ENCODE data around the gene PSTPIP2. TPM values are rescaled to one million over a fixed set of nuclear protein-coding genes. Genes with fewer than 3 reads are reported as not detected.
"Not testable (repeated sequence)": the region's sequence is repeated elsewhere in the genome, so short reads cannot be mapped to it uniquely, and the experiment has no call there.

Gene PSTPIP2
- total RNA-seq, 2 experiments from 2014 or later: 9.4 to 9.7 TPM

DNA sequence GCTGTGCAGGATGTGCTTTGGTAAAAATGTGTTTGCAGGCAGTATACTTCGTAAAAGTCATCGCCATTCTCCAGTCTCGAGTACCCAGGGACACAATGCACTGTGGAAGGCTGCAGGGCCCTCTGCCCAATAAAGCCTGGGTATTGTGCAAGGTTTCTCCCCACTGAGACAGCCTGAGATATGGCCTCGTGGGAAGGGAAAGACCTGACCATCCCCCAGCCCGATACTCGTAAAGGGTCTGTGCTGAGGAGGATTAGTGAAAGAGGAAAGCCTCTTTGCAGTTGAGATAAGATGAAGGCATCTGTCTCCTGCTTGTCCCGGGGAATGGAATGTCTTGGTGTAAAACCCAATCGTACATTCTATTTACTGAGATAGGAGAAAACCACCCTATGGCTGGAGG is 16.4 kb upstream of the PSTPIP2 start:
- H3K27ac Mint-ChIP-seq, POLR2A ChIA-PET, H3K4me3 Mint-ChIP-seq, H3K9me3 Mint-ChIP-seq, DNase-seq, H3K27me3 Mint-ChIP-seq: not testable (repeated sequence)
- Mint-ChIP-seq H3K4me1 (peaks cover 11% of the 10 kb centered on the region), H3K36me3 (ENCODE audit: low read depth) (peaks cover 79% of the 10 kb centered on the region)
- CTCF ChIA-PET: interaction anchor here (1.0 kb wide), 1 partner anchor 9 kb away, joined by 3 read pairs; no protein-coding TSS in a partner anchor

DNA sequence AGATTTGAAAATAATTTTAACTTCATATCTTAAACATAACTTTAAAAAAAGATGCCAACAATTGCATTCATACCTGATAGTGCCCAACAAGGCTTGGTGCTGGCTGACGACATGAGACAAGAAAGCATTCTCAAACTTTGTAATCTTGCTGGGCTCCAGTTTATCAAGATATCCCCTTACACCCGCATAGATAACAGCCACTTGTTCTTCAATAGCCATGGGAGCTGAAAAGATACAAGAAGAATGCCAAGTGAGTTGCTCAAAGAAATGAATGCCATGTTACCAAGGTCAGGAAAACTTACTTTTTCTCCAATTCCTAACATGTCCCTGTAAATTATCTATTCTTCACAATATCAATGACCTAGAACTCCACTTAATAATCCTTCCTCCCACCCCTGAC is 12.4 kb upstream of the PSTPIP2 start:
- H3K4me3 Mint-ChIP-seq: no peak overlapping the region
- no peak overlapping the region for H3K27ac Mint-ChIP-seq
- H3K9me3 Mint-ChIP-seq: peaks cover 1% of the 10 kb centered on the region
- H3K4me1 Mint-ChIP-seq: peaks cover 5% of the 10 kb centered on the region
- no peak for DNase-seq
- POLR2A ChIA-PET: no interaction called here
- H3K27me3 Mint-ChIP-seq: no peaks in the 10 kb centered on the region
- CTCF ChIA-PET: interaction anchor here (0.9 to 2.5 kb wide), 4 partner anchors 11 to 30 kb away, joined by 3 to 17 read pairs (median 4); partner anchors contain the start of genes ATP5F1A and PSTPIP2
- peaks cover 72% of the 10 kb centered on the region for H3K36me3 Mint-ChIP-seq (ENCODE audit: low read depth)

DNA sequence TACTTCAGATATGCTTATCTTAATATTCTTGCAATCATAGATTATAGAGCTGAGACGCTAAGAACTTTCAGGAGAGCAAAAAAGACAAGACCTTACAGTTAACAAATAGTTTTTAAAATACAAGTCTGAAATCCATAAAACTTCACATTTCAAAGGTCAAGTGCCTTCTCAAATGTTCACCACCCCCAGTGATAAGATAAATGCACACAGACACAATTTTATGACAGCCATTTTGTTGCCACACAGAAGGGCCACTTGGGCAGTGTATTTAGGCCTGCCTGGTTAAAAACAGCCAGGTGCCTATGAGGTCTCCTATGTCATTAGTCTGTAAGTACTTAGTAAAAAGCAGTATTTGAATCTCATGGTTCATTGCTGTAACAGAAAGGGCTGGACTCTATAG is 8.1 kb upstream of the PSTPIP2 start:
- Mint-ChIP-seq H3K4me3 (no peak overlapping the region), H3K27me3 (no peaks in the 10 kb centered on the region), H3K4me1 (no peaks in the 10 kb centered on the region), H3K36me3 (ENCODE audit: low read depth) (peaks cover 42% of the 10 kb centered on the region), H3K9me3 (no peaks in the 10 kb centered on the region), H3K27ac (no peak overlapping the region)
- no peak for DNase-seq
- ChIA-PET POLR2A (no interaction called here), CTCF (no interaction called here)

DNA sequence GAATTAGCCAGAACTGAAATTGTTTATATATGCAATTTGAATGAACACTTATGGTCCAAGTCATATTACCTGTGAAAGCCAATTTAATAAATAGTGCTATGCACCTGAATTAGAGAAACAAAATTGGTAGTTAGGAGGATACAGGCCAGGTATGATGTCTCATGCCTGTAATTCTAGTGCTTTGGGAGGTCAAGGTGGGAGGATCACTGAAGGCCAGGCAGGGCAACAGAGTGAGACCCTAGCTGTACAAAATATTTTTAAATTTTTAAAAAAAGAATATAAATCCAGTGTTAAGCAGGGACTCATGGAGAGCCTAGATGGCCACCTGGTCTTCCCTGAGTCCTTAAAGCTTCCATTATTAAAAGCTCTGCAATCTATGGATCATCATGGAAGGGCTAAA is 7.3 kb upstream of the PSTPIP2 start:
- ChIA-PET CTCF (no interaction called here), POLR2A (no interaction called here)
- Mint-ChIP-seq H3K9me3 (no peaks in the 10 kb centered on the region), H3K27ac (no peak overlapping the region), H3K4me1 (no peaks in the 10 kb centered on the region), H3K36me3 (ENCODE audit: low read depth) (peaks cover 39% of the 10 kb centered on the region), H3K27me3 (no peaks in the 10 kb centered on the region), H3K4me3 (no peak overlapping the region)
- no peak for DNase-seq

DNA sequence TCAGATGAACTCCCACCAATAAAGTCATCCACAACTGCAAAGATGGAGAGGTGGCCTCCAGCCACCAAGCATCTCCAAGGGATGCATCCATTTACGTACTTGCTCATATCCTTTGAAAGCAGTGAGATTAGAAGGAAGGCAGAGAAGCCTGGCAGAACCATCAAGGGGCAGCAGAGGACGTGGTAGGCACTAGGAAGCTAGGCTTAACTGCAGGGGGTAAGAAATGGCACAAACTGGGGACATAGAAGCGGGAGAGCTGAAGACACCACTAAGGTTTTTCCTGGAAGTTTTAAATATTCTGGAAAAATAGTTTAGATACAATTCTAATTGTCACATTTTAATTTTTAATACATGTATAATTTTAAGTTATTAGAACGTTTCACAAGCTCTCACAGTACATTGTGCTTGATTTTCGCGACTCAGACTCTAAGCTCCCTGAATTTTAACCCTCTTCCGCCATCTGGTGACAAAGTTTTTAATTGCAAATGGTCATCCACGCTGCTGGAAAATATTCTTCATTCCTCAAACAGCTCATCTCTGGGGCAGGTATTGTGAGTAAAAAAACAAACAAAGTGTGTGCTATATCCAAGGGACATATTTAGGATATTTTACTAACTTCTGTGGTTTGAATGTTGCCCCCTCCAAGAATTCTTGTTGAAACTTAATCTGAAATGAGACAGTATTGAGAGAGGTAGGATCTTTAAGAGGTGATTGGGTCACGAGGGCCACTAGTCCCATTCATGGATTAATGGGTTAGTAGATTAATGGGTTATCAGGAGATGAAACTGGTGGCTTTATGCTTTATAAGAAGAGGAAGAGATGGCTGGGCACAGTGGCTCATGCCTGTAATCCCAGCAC is 1.6 kb upstream of the PSTPIP2 start:
- CTCF ChIA-PET: interaction anchor here (0.7 to 2.8 kb wide), 26 partner anchors 10 to 411 kb away, joined by 3 to 17 read pairs (median 3); no protein-coding TSS in a partner anchor
- DNase-seq: peak; percentile 78
- Mint-ChIP-seq H3K27ac (peak overlapping the region; percentile 11), H3K9me3 (no peaks in the 10 kb centered on the region), H3K4me1 (peaks cover 27% of the 10 kb centered on the region), H3K27me3 (no peaks in the 10 kb centered on the region), H3K36me3 (ENCODE audit: low read depth) (peaks cover 2% of the 10 kb centered on the region), H3K4me3 (no peak overlapping the region)
- POLR2A ChIA-PET: interaction anchor here (0.6 kb wide), 1 partner anchor 114 kb away, joined by 3 read pairs; no protein-coding TSS in a partner anchor

DNA sequence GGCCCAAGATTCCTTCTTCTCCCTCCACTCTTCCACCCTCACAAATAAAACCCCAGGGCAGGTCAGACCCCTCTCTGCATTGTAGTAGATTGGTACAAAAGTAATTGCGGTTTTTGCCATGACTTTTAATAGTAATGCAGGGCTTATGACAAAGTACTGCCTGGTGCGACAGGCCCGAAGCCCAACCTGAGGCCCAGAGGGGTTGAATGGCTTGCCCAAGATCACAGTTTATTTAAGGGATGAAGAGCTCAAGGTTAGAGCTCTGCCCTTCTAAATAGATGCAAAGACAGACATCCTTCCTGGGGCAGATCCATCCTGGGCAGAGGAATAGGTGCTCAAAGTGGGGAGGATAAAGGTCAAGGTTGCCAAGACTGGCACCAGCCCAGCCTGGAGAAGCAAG is 899 bp upstream of the PSTPIP2 start:
- peaks cover 2% of the 10 kb centered on the region for H3K36me3 Mint-ChIP-seq (ENCODE audit: low read depth)
- no peaks in the 10 kb centered on the region for H3K27me3 Mint-ChIP-seq
- H3K4me1 Mint-ChIP-seq: peaks cover 27% of the 10 kb centered on the region
- no peak for DNase-seq
- ChIA-PET CTCF (interaction anchor here (0.9 to 2.8 kb wide), 15 partner anchors 11 to 410 kb away, joined by 3 to 17 read pairs (median 5); no protein-coding TSS in a partner anchor), POLR2A (no interaction called here)
- H3K9me3 Mint-ChIP-seq: no peaks in the 10 kb centered on the region
- H3K27ac Mint-ChIP-seq: no peak overlapping the region
- peak overlapping the region; percentile 74 for H3K4me3 Mint-ChIP-seq

DNA sequence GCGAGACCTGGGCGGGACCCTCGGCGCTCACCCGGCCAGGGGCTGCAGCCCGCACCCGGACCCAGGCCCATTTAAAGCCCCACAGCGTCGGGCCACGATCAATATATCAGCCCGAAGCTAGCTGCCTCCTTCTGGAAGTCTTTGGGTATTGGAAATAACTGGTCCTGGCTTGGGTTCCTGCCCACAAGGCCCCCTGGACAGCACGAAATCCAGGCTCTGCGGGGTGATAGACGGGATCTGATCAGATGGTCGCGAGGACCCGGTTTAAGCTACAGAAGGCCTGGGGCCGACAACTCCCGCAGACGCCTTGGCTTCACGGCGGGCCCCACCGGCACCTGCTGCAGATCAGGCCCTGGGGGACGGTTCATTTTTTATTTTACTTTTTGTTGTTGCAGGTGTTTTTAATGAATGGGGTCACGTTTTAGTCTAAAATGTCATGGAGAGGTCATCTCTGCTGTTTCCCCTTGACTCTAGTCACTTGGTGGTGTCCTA is 362 bp upstream of the PSTPIP2 start:
- ChIA-PET POLR2A (no interaction called here), CTCF (interaction anchor here (1.6 to 2.8 kb wide), 6 partner anchors 11 to 163 kb away, joined by 5 to 17 read pairs (median 6); no protein-coding TSS in a partner anchor)
- H3K36me3 Mint-ChIP-seq (ENCODE audit: low read depth): no peaks in the 10 kb centered on the region
- peak overlapping the region; percentile 74 for H3K4me3 Mint-ChIP-seq
- DNase-seq: no peak
- H3K27ac Mint-ChIP-seq: peak overlapping the region; percentile 57
- peaks cover 3% of the 10 kb centered on the region for H3K9me3 Mint-ChIP-seq
- no peaks in the 10 kb centered on the region for H3K27me3 Mint-ChIP-seq
- peaks cover 30% of the 10 kb centered on the region for H3K4me1 Mint-ChIP-seq

DNA sequence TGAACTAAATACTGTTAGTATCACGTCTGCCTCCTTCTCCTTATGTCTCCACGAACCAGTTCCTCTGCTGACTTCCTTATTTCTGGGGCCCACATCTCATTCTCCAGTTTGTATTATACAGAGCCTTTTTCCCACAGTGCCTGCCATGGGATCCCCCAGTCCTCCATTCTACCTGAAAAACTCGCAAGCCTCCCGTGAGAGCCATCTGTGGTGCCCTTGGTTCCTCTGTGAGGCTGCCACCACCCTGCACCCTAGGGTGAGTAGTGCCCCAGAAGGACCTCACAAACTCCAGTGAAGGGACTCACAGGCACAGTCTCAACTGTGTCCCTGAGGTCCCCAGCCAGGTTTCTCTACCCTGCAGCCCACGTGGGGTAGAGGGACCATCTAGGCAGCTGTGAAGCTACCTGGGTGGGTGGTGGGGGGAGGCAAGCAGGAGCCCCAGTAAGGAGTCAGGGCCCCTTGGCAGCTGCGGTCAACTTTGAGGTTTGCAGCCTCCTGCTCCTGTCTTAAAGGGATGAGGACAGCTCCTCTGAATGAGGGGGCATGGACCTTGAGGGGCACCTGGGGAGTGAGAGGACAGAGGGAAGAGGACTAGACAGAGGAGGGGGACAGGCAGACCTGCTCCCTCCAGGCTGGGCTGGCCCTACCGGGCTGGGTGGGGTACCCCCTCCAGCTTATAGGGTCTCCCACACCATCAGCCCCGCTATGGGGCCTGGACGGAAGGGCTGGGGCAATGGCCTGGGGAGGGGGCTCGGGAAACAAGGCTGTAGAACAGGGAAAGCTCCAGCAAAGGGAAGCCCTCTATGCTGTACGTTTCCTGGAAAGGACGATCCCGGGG is 1.0 kb downstream of the PSTPIP2 start:
- DNase-seq: no peak
- Mint-ChIP-seq H3K27me3 (no peaks in the 10 kb centered on the region), H3K27ac (peak overlapping the region; percentile 50), H3K4me1 (peaks cover 30% of the 10 kb centered on the region), H3K4me3 (peak overlapping the region; percentile 66), H3K36me3 (ENCODE audit: low read depth) (no peaks in the 10 kb centered on the region), H3K9me3 (peaks cover 3% of the 10 kb centered on the region)
- POLR2A ChIA-PET: interaction anchor here (0.5 kb wide), 1 partner anchor 99 kb away, joined by 3 read pairs; no protein-coding TSS in a partner anchor
- CTCF ChIA-PET: interaction anchor here (0.8 to 2.8 kb wide), 2 partner anchors 97 to 194 kb away, joined by 3 to 10 read pairs; no protein-coding TSS in a partner anchor

DNA sequence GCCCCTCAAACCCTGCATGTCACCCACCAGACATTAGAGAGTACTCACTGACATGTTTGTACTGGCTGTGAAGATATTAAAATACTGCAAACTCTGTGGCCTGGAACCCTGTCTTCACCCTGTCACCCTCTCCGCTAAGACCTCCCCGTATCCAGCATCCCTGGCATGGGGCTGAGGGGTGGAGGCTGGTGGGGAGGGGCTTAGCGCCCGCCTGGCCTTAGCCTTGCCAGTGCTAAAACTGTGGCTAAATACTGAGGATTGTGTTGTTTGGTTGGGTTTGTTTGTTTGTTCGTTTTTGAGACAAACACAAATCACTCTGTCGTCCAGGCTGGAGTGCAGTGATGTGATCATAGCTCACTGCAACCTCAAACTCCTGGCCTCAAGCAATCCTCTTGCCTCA is 1.8 kb downstream of the PSTPIP2 start:
- Mint-ChIP-seq H3K9me3 (peaks cover 3% of the 10 kb centered on the region), H3K27ac (no peak overlapping the region), H3K27me3 (no peaks in the 10 kb centered on the region), H3K4me1 (peaks cover 30% of the 10 kb centered on the region), H3K36me3 (ENCODE audit: low read depth) (no peaks in the 10 kb centered on the region), H3K4me3 (no peak overlapping the region)
- ChIA-PET POLR2A (no interaction called here), CTCF (interaction anchor here (0.8 to 1.0 kb wide), 3 partner anchors 19 to 383 kb away, joined by 3 to 4 read pairs (median 3); no protein-coding TSS in a partner anchor)
- no peak for DNase-seq

DNA sequence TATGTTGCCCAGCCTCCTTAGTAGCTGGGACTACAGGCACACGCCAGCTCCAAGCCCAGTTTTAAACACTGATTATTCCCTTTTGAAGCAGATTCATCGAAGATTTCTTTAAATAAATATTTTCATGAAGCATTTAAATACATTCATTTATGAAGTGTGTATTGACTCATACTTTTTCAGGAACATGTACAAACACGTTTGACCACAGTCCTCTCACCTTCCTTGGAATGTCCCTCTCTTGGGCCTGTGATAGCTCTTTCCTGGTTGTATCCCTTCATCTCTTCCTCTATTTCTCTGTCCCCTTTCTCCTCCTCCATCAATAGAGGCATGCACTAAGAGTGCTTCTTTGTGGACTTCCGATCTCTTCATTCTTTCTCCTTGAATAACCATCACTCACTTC is 2.5 kb downstream of the PSTPIP2 start:
- no peaks in the 10 kb centered on the region for H3K36me3 Mint-ChIP-seq (ENCODE audit: low read depth)
- CTCF ChIA-PET: interaction anchor here (0.8 to 1.0 kb wide), 2 partner anchors 18 to 383 kb away, joined by 3 to 4 read pairs; no protein-coding TSS in a partner anchor
- H3K4me3 Mint-ChIP-seq: no peak overlapping the region
- H3K9me3 Mint-ChIP-seq: peaks cover 3% of the 10 kb centered on the region
- POLR2A ChIA-PET: no interaction called here
- DNase-seq: no peak
- H3K4me1 Mint-ChIP-seq: peaks cover 30% of the 10 kb centered on the region
- H3K27me3 Mint-ChIP-seq: no peaks in the 10 kb centered on the region
- H3K27ac Mint-ChIP-seq: no peak overlapping the region

DNA sequence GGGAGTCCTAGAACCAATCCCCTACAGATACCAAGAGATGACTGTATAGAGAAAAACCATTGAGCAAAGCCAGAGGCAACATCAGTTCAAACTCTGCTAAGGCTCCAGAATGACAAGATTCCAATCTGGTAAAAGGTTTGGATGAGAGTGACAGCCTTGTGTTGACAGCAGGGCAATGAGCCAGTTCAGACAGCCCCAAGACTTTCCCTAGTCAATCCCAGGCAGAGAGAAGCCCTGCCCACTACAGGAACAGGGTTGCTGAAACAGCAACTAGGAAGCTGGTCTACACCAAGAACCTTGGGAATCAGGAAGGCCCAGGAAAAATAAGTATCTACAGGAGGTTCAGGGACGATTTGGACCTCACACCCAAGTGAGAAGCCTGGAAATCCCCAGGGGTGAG is 3.3 kb downstream of the PSTPIP2 start:
- Mint-ChIP-seq H3K9me3 (peaks cover 3% of the 10 kb centered on the region), H3K27me3 (no peaks in the 10 kb centered on the region), H3K4me3 (no peak overlapping the region), H3K36me3 (ENCODE audit: low read depth) (no peaks in the 10 kb centered on the region), H3K27ac (no peak overlapping the region), H3K4me1 (peaks cover 27% of the 10 kb centered on the region)
- CTCF ChIA-PET: no interaction called here
- DNase-seq: no peak
- POLR2A ChIA-PET: no interaction called here

DNA sequence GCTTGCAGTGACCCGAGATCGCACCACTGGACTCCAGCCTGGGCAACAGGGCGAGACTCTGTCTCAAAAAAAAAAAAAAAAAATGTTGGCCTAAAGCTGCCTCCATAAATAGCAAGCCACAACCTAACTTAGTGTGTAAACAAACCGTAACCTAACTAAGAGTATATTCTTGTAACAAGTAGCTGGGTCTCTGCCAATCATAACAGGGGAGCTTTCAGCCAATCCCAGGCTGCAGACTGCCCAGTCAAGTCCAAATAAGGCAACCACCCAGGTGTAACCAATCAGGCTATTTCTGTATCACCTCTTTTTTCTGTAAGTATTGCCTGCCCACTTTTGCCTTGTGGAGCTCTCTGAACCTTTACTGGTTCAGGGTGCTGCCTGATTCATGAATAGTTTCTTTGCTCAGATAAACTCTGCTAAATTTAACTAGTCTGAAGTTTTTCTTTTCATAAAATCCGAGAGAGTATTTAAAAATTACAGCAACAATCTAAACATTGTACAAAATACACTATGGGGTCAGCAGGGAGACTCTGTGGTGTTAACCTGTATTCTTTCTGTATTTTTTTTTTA is 4.5 kb downstream of the PSTPIP2 start:
- H3K9me3 Mint-ChIP-seq: peaks cover 3% of the 10 kb centered on the region
- CTCF ChIA-PET: interaction anchor here (0.6 to 0.9 kb wide), 5 partner anchors 48 to 345 kb away, joined by 3 to 7 read pairs (median 3); no protein-coding TSS in a partner anchor
- H3K4me1 Mint-ChIP-seq: peaks cover 18% of the 10 kb centered on the region
- no peak for DNase-seq
- POLR2A ChIA-PET: interaction anchor here (0.7 kb wide), 1 partner anchor 58 kb away, joined by 16 read pairs; no protein-coding TSS in a partner anchor
- no peaks in the 10 kb centered on the region for H3K36me3 Mint-ChIP-seq (ENCODE audit: low read depth)
- H3K27ac Mint-ChIP-seq: no peak overlapping the region
- no peak overlapping the region for H3K4me3 Mint-ChIP-seq
- no peaks in the 10 kb centered on the region for H3K27me3 Mint-ChIP-seq
